T-helper 2 cell (primary cell): ENCODE results near the gene FXYD3.
A peak's percentile ranks its signal among the peaks of the same experiment; 100 is the strongest.

ENCODE experiments used
- DNase-seq, 5 experiments: peaks; one replicate each; pipeline versions ENCODE4 v3.0.0 to v3.0.0-alpha.2; 2012 to 2022

The FXYD3 gene

GRCh38 chr19:35107545-35107944, 8.1 kb upstream of the FXYD3 start:
- no peak for DNase-seq

- no peak for DNase-seq
Observed at GRCh38 chr19:35108730-35109129, 6.9 kb upstream of the FXYD3 start.

GRCh38 chr19:35109395-35110112, 6.1 kb upstream of the FXYD3 start:
- no peak for DNase-seq

- DNase-seq, result no peak
Observed at GRCh38 chr19:35110974-35111373, 4.6 kb upstream of the FXYD3 start.

- DNase-seq, result no peak
Observed at GRCh38 chr19:35112995-35113688, 2.5 kb upstream of the FXYD3 start.

GRCh38 chr19:35114353-35115176, 1.1 kb upstream of the FXYD3 start:
- DNase-seq, result peak; percentile 34 to 58 (median 49)

GRCh38 chr19:35116072-35116801, 614 bp downstream of the FXYD3 start:
- DNase-seq, result no peak

DNA sequence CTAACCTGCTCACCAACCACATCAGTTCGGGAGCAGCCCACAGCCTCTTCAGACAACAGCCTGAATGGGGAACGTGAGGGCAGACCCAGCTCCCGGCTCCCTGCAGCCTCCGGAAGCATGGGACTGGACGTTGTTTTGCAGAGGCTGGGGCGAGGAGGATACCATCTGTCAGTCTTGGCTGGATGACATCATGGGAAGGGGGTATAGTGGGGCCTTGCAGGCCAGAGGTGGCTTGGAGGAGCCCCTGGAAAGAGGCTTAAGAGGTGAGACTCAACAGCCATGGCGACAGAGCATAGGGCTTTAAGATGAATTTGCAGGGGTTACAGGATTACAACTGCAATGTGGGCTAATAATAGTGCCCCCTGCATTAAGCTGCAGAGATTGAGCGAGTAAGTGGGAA, 1.5 kb downstream of the FXYD3 start:
- no peak for DNase-seq

DNA sequence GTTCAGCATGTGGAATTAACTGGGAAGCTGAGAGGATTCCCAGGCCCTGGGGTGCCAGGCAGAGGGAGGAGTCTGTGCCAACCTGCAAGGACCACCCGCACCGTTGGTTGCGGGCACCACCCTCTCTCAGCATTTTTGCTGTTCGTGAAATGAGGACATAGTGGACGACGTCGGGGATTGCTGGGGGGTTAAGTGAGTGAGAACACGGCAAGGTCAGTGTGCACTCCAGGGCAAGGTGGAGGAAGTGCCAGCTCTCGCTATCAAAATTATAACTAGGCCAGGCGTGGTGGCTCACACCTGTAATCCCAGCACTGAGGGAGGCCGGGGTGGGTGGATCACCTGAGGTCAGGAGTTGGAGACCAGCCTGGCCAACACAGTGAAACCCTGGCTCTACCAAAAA, 2.2 kb downstream of the FXYD3 start:
- no peak for DNase-seq

DNA sequence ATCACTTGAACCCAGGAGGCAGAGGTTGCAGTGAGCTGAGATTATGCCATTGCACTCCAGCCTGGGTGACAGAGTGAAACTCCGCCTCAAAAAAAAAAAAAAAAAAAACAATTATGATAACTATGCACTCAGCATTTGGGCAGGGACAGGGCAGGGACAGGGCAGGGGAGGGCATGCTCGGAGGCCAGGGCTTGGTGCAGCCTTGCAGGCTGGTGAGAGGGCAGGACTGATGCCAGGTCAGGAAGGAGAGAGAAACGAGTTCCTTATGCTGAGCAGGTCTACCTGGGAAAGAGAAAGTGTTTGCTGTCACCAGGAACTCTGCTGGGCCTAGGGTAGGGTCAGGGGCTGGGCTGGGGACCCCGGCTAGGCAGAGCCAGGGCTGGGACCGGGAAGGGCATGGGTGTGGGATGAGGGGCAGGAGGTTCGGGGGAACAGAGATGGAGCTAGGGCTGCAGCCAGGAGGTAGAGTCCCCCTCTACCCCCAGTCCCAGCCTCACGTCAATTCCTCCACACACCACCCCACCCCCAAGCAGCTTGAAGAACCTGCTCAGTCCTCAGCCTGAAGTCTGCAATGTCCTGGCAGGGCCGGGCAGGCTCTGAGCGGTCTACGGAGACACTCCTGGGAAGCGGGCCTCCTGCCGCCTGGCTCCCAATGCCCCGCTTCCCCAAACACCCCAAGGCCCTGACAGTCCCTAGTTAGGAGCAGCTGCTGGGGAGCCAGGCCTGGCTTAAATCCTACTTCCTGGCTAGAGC, 2.8 kb downstream of the FXYD3 start:
- DNase-seq, result no peak

- DNase-seq, result no peak
Observed at GRCh38 chr19:35119091-35119490, 3.5 kb downstream of the FXYD3 start.

GRCh38 chr19:35119578-35120155, 4.0 kb downstream of the FXYD3 start:
- DNase-seq, result no peak

DNA sequence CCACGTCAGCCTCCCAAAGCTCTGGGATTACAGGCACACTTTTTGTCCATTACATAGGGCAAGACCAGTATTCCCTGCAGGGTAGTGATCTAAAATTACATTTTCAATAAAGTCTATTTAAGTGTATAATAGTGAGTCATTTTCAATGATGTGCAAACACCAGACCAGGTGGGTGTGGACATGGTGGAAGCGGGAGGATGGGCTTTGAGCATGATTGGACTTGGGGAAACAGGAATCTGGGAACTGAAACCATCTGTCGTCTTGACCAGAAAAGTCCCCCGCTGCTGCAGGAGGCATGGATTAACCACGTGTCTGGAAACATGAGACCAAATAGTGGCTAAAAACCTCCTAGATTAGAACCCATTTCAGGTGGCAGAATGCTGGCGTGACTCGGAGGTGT, 4.9 kb downstream of the FXYD3 start:
- DNase-seq, result no peak

DNA sequence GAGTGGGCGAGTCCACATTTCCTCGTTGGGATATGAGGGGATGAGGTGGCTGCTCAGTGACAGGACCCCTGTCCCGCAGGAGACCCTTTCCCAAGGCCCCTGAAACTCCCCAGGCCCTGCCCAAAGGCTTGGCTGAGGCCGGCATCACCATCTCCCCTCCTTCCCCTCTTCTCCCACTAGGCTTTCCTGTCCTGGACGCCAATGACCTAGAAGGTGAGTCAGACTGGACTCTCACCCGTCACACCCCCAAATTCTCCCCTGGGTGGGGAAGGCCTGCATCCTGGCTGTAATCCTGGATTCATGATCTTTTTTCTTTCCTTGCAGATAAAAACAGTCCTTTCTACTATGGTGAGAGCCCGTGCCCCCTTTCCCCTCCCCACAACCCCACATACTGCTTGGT, 5.3 kb downstream of the FXYD3 start:
- DNase-seq, result no peak

DNA sequence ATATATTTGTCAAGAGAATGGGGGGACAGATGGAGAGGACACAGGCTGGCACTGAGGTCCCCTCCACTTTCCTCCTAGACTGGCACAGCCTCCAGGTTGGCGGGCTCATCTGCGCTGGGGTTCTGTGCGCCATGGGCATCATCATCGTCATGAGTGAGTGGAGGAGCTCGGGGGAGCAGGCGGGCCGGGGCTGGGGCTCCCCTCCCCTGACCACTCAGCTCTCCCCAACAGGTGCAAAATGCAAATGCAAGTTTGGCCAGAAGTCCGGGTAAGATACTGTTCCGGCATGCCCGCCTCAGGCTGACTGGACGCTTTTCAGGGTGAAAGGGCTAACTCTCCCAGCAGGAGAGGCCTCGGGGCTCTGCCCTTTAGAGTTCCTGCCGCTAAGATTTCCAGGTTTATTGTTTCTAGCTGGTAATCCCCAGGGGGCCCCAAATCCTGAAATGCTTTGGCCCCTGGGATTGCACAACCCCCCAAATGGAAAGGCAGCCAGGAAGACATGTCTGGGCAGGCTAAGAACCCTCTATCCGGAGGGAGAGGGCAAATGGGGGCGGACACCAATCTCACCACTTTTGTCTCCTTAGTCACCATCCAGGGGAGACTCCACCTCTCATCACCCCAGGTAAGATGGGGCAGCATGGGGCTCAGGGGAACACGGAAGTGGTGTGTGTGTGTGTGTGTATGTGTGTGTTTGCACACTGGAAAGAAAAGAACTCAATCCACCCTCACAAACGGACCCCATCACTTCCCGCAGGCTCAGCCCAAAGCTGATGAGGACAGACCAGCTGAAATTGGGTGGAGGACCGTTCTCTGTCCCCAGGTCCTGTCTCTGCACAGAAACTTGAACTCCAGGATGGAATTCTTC, 7.3 kb downstream of the FXYD3 start:
- no peak for DNase-seq

DNA sequence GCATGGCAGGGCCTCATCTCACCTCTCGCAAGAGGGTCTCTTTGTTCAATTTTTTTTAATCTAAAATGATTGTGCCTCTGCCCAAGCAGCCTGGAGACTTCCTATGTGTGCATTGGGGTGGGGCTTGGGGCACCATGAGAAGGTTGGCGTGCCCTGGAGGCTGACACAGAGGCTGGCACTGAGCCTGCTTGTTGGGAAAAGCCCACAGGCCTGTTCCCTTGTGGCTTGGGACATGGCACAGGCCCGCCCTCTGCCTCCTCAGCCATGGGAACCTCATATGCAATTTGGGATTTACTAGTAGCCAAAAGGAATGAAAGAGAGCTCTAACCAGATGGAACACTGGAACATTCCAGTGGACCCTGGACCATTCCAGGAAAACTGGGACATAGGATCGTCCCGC, 8.0 kb downstream of the FXYD3 start:
- DNase-seq, result no peak

DNA sequence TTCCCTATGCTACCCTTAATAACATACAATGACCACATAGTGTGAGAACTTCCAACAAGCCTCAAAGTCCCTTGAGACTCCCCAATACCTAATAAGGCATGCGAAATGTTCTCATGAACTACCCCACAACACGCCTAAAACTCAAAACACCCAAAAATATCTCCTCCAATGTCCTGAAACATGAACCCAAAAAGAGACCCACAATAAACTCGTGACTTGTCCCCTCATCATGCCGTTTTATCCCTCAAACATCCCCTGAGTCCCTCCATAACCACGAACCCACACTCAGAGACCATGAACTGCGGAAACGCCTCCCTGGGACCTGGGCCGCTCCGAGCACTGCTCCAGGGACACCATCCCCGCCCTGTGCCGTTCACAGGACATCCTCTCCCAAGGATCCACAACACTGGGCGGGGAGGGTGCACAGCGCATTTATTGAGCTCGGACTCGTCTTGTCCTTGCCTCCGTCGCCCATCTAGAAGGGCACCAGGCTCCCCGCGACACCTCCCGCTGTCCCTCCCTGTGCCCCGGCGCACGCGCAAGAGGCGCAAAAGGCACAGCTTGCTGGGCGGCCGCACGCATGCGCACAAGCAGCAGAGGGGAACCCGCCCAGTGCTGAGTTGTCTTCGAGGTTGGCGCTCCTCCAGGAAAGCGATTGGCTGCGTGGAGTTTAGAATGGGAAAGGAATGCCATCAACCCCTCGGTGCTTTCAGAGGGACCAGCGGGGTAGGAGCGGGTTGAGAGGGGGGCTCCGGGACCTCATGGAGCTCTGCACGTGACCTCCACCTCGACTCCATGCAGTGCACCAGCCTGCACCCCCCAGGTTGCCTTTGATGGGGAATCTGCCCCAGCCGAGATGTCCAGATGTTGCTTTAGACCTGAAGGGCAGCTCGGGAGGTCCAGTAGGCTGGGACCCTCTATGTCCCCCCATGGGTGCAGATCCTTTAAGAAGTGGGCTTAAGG, 8.8 kb downstream of the FXYD3 start:
- peak; percentile 70 to 89 (median 72) for DNase-seq

- DNase-seq, result no peak
Observed at GRCh38 chr19:35125270-35125717, 9.7 kb downstream of the FXYD3 start.
